Endothelial cell of umbilical vein (primary cell): Measurements from ENCODE around the gene ADAP2.

Experiments
- EZH2 ChIP-seq: IDR thresholded peaks from 2 replicates; pipeline ENCODE4 v1.6.1; 2012; ENCODE audit warnings: borderline replicate concordance, low read depth, mild to moderate bottlenecking, moderate library complexity, low read length, inconsistent platforms; ENCODE audit not compliant: severe bottlenecking
- GATA2 ChIP-seq: IDR thresholded peaks from 2 replicates; pipeline ENCODE4 v1.7.0; 2011; ENCODE audit warnings: low read depth, mild to moderate bottlenecking, moderate library complexity, mixed read lengths, low read length; ENCODE audit not compliant: insufficient read length, insufficient read depth
- JUN ChIP-seq: IDR thresholded peaks from 2 replicates; pipeline ENCODE4 v1.6.1; 2011; ENCODE audit warnings: borderline replicate concordance, low read depth; ENCODE audit not compliant: insufficient read length, insufficient read depth
- MYC ChIP-seq: IDR thresholded peaks from one replicate; pipeline ENCODE4 v1.6.1; 2011; ENCODE audit warnings: mild to moderate bottlenecking, low read depth, low read length
- POLR2A ChIP-seq: IDR thresholded peaks from 2 replicates; pipeline ENCODE4 v1.6.1; 2012; ENCODE audit warnings: low read depth, mild to moderate bottlenecking, control low read depth, low read length
- TF ChIP-seq, protein P1 (sequence below), 2 donors: IDR thresholded peaks; 1 replicate in 1 of 2; 2 replicates in 1 of 2; pipeline ENCODE4 v1.5.1; 2011; ENCODE audit warnings: low read length in 2 of 2, mild to moderate bottlenecking in 2 of 2, moderate library complexity in 2 of 2, control low read depth in 1 of 2, inconsistent platforms in 1 of 2, low read depth in 1 of 2; ENCODE audit not compliant: insufficient read depth in 1 of 2; ENCODE audit errors: extremely low read depth in 1 of 2
- TF ChIP-seq, protein P2 (sequence below): IDR thresholded peaks from 2 replicates; pipeline ENCODE4 v1.6.1; 2011; ENCODE audit not compliant: insufficient read depth, insufficient read length

DNA sequence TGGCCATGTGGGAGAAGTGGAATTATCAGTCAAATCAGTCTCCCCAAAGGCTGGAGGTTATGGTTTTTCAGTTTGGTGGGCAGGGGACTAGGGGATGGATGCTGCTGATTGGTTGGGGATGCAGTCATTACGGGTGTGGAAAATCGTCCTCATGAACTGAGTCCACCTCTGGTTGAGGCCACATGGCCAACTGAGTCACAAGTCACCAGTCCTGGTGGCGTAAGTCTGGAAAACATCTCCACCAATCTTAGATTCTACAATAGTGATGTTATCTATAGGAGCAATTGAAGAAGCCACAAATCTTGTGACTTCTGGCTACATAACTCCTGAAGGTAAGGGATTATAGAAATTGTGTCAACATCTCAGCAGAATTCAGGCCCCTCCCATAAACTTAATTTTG is 43.9 kb downstream of the ADAP2 start:
- TF ChIP-seq, protein P1, sequence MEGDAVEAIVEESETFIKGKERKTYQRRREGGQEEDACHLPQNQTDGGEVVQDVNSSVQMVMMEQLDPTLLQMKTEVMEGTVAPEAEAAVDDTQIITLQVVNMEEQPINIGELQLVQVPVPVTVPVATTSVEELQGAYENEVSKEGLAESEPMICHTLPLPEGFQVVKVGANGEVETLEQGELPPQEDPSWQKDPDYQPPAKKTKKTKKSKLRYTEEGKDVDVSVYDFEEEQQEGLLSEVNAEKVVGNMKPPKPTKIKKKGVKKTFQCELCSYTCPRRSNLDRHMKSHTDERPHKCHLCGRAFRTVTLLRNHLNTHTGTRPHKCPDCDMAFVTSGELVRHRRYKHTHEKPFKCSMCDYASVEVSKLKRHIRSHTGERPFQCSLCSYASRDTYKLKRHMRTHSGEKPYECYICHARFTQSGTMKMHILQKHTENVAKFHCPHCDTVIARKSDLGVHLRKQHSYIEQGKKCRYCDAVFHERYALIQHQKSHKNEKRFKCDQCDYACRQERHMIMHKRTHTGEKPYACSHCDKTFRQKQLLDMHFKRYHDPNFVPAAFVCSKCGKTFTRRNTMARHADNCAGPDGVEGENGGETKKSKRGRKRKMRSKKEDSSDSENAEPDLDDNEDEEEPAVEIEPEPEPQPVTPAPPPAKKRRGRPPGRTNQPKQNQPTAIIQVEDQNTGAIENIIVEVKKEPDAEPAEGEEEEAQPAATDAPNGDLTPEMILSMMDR (IDR thresholded peaks at IDR 0.05; ENCODE audit: extremely low read depth in 1 of 2, insufficient read depth in 1 of 2, low read depth in 1 of 2, low read length in 2 of 2): no peak
- TF ChIP-seq JUN (no peak), POLR2A (no peak), GATA2 (no peak), MYC (no peak), EZH2 (no peak)
- TF ChIP-seq, protein P2, sequence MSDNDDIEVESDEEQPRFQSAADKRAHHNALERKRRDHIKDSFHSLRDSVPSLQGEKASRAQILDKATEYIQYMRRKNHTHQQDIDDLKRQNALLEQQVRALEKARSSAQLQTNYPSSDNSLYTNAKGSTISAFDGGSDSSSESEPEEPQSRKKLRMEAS: no peak
